Sigmoid colon (tissue), 4 donors: Measurements from ENCODE around the gene RSPH6A.

ENCODE experiments used
- CTCF ChIP-seq, 4 experiments: fragments of 450-650 bp in 3 of 4; fragments of 200-600 bp in 1 of 4; IDR thresholded peaks; one replicate each; pipeline ENCODE4 v1.5.1; 2016 to 2019; ENCODE audit warnings: antibody characterized with exemption in 4 of 4, mild to moderate bottlenecking in 3 of 4, moderate library complexity in 2 of 4
- EP300 ChIP-seq, 4 donors: sonication (generic); formaldehyde crosslinking; IDR thresholded peaks; one replicate each; pipeline ENCODE4 v1.6.1; 2017; ENCODE audit warnings: antibody characterized with exemption in 4 of 4
- POLR2AphosphoS5 ChIP-seq, 4 donors: sonication (generic); formaldehyde crosslinking; IDR thresholded peaks; one replicate each; pipeline ENCODE4 v1.6.1; 2017; ENCODE audit warnings: antibody characterized with exemption in 4 of 4

DNA sequence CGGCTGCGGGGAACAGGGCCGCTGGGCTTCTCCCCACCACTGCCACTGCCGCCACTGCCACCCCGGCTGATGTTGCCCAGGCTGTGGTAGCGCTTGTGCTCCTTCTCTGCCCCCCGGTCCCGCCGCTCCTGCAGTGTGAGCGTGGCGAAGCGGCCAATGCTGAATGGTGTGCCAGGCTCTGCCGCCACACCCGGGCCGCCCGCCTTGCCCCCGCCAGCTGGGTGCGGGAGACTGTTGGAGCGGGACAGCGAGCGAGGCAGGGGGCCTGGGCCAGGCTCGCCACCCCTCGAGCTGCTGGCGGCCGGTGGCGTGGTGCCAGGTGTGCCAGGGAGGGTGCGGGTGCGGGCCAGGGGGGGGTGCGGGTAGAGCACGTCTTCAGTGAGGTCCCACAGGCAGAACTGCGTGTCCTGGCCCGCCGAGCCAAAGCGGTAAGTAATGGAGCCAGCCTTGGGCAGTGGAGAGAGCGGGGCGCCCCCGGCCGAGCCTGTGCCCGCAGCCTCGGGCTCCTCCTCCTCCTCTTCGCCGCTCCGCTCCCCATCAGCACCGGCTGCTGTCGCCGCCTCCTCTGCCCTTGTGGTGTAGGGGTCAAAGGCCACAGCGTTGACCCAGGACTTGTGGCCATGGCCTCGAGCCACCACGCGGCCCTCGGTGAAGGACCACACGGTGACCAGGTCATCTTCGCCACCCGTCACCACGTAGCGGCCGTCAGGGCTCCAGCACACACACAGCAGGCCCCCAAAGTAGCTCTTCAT is 29.2 kb downstream of the RSPH6A start:
- TF ChIP-seq CTCF (IDR thresholded peaks at IDR 0.05) (no peak), EP300 (IDR thresholded peaks at IDR 0.05) (no peak), POLR2AphosphoS5 (IDR thresholded peaks at IDR 0.05) (no peak)
